GM21576 (cell line): ENCODE measurements around the gene MSI2.

Experiments
- ATAC-seq: cut with Tn5 transposase; IDR thresholded peaks from one replicate; pipeline ENCODE4 v1.9.1; 2021; ENCODE audit warnings: mild to moderate bottlenecking, moderate library complexity; ENCODE audit not compliant: unreplicated experiment

Gene MSI2

GRCh38 chr17:57245786-57246185, 10.5 kb upstream of the MSI2 start:
- ATAC-seq: no peak

GRCh38 chr17:57246257-57246656, 10.1 kb upstream of the MSI2 start:
- ATAC-seq: no peak

DNA sequence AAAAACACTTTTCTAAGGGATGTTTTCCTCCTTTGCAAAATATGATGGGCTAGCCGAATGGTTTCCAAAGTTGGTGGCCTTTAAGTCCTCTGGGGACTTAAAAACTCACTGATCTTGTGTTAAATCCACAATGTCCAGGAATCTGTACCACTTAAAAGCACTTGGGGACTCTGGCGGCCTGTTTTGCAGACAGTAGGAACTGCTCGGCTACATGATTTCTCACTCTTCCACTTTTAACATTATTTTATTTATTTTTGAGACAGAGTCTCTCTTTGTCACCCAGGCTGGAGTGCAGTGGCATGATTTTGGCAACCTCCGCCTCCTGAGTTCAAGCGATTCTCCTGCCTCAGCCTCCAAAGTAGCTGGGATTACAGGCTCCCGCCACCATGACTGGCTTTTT, 9.1 kb upstream of the MSI2 start:
- ATAC-seq: no peak

DNA sequence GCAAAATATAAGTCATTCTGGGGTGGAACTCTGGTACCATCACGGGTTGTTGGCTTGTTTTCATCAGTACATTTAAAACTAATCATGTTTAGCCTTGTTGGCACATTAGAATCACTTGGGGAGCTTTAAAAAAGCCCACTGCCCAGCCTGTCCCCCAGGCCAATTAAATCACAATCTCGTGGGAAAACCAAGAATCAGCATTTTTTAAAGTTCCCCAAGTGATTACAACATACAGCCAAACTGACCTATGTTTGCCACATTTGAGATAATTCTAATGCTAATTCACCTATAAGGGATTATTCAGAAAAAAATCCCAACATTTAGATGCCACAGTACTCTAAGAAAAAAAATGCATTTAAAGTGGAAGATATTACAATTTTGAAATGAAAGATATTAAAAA, 8.4 kb upstream of the MSI2 start:
- no peak for ATAC-seq

DNA sequence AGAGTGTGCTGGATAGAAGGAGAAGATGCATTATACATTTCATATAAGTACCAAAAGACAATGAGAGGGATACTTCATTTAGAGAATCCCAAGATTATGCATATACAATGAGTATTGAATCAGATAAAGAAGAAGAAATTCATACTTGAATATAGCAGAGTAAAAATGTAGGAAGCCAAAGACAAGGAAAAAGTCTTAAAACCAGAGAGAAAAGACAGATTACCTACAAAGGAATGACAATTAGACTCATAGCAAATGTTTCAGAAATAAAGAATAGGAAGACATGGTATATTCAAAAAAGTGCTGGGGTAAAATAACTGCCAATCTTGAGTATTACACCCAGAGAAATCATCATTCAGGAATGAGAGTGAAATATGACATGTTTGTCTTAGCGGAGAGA, 6.8 kb upstream of the MSI2 start:
- ATAC-seq: no peak

- ATAC-seq: no peak
Measured at GRCh38 chr17:57251211-57251787, 5.0 kb upstream of the MSI2 start.

- no peak for ATAC-seq
Measured at GRCh38 chr17:57253362-57254065, 2.8 kb upstream of the MSI2 start.

DNA sequence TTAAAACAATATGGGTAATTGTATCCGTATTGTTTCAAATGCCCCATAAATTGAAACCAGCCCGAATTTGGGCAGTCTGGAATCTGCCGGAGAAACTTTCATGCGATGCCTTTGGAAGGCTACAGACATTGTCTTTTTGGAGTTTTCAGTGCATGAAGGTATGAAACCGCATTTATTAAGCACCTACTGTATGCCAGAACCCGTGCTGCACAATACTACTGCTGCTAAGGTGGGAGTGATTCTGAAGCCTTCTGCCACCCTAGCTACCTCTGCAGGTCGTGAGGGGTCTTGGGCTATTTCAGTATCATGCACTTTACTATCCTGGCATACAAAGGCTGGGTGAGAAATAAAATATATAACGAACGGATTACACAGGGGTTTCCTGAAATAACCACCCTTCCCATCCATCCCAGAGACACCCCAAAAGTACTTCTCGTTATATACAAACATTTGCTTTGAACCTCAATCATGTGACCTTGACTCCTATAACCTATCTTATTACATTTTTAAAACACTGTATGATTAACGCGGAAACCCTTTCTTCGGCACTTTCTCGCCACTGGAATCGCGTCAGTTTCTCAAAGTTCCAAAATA, 1.0 kb upstream of the MSI2 start:
- no peak for ATAC-seq

GRCh38 chr17:57256708-57257112, 387 bp downstream of the MSI2 start:
- ATAC-seq: peak; percentile 13

- no peak for ATAC-seq
Measured at GRCh38 chr17:57257195-57257894, 1.0 kb downstream of the MSI2 start.

GRCh38 chr17:57257895-57258851, 1.9 kb downstream of the MSI2 start:
- ATAC-seq: no peak

- no peak for ATAC-seq
Measured at GRCh38 chr17:57259306-57259705, 3.0 kb downstream of the MSI2 start.

DNA sequence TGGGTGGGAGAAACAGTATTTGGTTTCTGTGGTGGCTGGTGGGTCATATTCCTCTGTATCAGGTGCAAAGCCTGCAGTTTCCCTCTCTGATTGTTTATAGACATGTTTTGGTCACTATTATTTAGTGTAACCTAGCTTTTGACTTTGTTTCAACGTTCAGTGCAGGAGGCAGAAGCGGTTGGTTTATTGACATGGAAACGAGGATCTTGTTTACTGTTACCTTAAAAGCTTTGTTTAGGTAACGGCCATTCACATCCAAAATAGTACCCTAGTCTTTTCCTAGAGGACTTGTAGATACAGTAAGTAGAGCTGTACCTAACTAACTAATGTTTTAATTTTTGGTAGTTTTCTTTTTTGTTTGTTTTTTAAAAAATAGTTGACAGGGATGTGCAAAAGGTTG, 3.5 kb downstream of the MSI2 start:
- ATAC-seq: no peak

DNA sequence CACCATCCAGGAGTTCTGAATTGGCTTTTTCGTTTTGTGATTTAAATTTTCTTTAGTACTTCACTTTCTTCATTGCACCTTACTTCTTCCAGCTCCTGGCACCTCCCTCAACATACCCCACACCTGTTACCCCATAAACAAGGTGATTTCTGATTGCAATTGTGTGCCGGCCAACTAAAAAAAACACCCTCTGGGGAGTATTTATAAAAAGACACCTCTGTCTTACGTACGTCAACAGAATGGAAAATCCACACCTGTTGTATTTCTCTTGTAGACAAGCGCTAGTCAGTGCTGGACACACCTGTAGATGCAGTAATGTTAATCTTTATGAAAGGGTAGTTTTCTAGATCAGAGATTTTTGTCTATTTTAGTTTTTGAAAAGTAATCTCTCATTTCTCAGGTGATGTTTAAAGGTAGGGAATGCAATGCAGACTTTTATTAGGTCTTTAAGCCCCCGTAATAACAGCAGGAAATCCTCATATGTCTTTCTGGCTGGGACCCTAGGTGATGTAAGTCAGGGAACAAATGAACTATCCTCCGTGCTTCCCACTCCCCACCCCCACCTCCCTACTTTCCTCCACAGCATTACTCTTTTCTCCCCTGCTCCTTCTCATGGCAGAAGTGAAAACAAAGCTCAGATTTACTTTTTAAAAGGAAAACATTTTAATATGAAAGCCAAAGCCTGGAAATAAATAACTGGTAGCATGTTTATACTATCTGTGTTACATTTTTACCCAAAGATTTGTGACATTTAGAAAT, 4.2 kb downstream of the MSI2 start:
- no peak for ATAC-seq

- no peak for ATAC-seq
Measured at GRCh38 chr17:57261084-57261461, 4.8 kb downstream of the MSI2 start.

GRCh38 chr17:57262557-57262956, 6.2 kb downstream of the MSI2 start:
- ATAC-seq: no peak

DNA sequence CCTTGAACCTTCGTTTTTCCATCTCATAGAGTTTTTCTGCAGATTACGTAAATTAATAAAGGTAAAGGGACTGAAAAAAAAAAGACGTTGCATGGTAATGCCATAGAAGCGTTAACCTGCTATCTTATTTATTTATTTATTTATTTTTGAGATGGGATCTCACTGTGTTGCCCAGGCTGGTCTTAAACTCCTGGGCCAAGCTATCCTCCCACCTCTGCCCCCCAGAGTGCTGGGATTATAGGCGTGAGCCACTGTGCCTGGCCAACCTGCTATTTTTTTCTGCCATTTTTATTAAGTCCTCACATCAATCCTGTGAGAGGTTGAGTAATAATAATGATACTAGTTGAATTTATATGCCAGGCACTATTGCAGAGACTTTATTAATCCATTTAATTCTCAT, 7.9 kb downstream of the MSI2 start:
- ATAC-seq: no peak

DNA sequence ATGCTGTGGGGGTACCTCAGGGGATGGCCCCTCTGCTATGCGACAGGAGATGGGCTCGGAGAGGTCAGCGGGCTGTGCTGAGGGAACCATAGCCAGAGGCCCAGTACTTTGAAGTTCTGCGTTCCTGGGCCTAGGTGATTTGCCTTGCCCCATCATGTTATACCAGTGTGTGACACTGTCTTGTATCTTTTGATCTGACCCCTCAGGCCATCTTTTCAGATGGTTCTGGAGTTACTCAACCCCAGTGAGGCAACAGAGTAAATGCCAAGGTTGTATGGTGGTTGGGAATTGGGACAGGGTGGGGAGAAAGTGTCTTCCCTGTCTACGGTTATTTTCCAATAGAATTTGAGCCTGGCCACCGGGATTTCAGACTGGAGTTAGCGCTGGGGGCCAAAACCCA, 8.5 kb downstream of the MSI2 start:
- no peak for ATAC-seq

DNA sequence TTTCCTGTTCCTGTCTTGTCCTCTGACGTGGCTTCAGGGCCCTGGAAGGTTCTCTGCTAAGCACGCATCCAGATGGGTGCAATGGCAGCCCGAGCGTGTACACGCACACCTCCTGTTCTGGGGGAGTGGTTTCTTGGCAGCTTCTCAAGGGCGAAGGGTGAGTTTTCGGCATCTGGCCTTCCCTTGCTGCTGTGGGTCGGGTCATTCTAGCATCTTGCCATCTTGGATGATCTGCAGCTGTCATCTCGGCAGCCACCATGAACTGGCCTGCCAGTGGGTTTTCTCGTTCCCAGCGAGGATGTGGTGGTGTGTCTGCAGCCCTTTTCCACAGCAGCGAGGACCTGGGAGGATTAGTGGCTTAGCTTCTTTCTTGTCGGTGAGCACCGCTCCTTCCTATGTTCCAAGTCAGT, 10.6 kb downstream of the MSI2 start:
- no peak for ATAC-seq

GRCh38 chr17:57268181-57268580, 11.9 kb downstream of the MSI2 start:
- no peak for ATAC-seq
